SK-N-MC (cell line): ENCODE results near the gene GNAT2.

Experiments used
- EZH2 ChIP-seq: fragments of 200-600 bp; sonication (generic); IDR thresholded peaks from one replicate; pipeline ENCODE4 v1.6.1; 2017; ENCODE audit warnings: antibody characterized with exemption
- POLR2AphosphoS5 ChIP-seq: IDR thresholded peaks from 2 replicates; pipeline ENCODE4 v1.6.1; 2012; ENCODE audit warnings: mild to moderate bottlenecking, low read depth, low read length, borderline replicate concordance

DNA sequence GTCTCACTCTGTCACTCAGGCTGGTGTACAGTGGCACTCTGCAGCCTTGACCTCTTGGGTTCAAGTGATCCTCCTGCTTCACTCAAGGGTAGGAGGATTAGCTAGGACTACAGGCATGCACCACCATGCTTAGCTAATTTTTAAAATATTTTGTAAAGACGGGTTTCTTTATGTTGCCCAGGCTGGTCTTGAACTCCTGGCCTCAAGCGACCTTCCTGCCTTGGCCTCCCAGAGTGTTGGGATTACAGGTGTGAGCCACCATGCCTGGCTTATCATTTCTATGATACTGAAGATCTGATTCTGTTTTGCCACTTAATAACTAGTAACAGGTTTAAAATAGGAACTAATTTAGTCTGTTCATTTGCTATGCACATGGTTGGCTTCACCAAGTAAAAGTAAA is 37.4 kb downstream of the GNAT2 start:
- TF ChIP-seq POLR2AphosphoS5: no peak
- no peak for TF ChIP-seq EZH2
